Ectodermal cell (in vitro differentiated cells): ENCODE data around the gene AXL.
"Not testable (repeated sequence)": the region's sequence is repeated elsewhere in the genome, so short reads cannot be mapped to it uniquely, and the experiment has no call there.

Experiments used
- H3K27ac ChIP-seq: 2 replicates; pipeline ENCODE4 v1.7.0; 2013; ENCODE audit warnings: mild to moderate bottlenecking, low read depth, low read length; ENCODE audit not compliant: insufficient read depth, poor library complexity, severe bottlenecking
- H3K27me3 ChIP-seq: 2 replicates; pipeline ENCODE4 v1.7.0; 2013; ENCODE audit warnings: mild to moderate bottlenecking, low read length; ENCODE audit not compliant: insufficient read depth, control insufficient read depth, poor library complexity, severe bottlenecking
- H3K36me3 ChIP-seq: one replicate; pipeline ENCODE4 v1.7.0; 2013; ENCODE audit warnings: low read length; ENCODE audit not compliant: control insufficient read depth, insufficient read depth
- H3K4me1 ChIP-seq: one replicate; pipeline ENCODE4 v1.7.0; 2013; ENCODE audit warnings: low read length; ENCODE audit not compliant: control insufficient read depth, insufficient read depth
- H3K4me3 ChIP-seq: 2 replicates; pipeline ENCODE4 v1.7.0; 2013; ENCODE audit warnings: low read depth, low read length, control low read depth; ENCODE audit not compliant: insufficient read depth
- H3K9me3 ChIP-seq: 2 replicates; pipeline ENCODE4 v1.7.0; 2013; ENCODE audit warnings: mild to moderate bottlenecking, low read length, moderate library complexity; ENCODE audit not compliant: control insufficient read depth
- WGBS, 2 experiments: methylation state at CpG; one replicate each; pipeline ENCODE4 v1.1.7; 2013; ENCODE audit warnings: missing lambda C conversion rate in 2 of 2; 5-methylcytosine and 5-hydroxymethylcytosine counted together

Gene AXL

DNA sequence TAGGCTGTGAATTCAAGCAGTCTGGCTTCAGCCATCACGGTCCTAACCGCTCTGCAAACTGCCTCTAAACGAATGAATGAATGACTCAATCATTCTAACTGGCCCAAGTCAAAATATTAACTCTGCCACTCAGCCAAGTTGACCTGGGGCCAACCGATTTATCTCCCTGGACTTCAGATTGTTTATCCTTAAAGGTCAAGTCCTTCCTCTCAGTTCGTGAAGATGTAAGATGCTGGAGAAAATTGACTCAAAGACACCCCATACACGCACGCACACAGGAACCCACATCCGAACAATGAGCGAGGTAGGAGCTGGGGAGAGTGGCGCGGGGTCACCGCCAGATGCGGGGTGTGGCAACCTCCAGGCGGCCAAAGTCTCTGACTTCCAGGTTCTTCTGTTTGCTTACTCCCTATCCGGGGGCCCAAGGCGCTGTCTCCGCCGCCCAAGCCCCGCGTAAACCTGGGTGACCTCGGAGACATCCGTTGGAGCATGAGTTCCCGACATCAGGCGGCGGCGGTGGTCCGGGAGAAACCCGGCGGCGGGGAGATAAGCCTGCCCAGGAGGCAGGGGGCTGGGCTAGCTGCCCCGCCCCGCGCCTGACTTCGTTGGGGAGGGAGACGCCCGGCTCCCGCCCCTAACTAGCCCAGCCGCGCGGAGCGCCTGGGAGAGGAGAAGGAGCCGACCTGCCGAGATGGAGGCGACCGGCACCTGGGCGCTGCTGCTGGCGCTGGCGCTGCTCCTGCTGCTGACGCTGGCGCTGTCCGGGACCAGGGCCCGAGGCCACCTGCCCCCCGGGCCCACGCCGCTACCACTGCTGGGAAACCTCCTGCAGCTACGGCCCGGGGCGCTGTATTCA lies 26.2 kb upstream of the AXL start, which contains the start of gene CYP2S1:
TSS of gene CYP2S1 (plus strand) at position 646 of the 856 bp plus-strand sequence. CDS start at position 692, 46 bp downstream.
- H3K27me3 ChIP-seq = peaks cover 22% of the 10 kb centered on the region
- peaks cover 6% of the 10 kb centered on the region for H3K4me1 ChIP-seq
- no peak within 1 kb of the TSS for H3K27ac ChIP-seq
- peak within 1 kb of the TSS; percentile 66 for H3K4me3 ChIP-seq
- no peaks in the 10 kb centered on the region for H3K9me3 ChIP-seq
- 2% methylated on average over 58 of the region's 58 CpGs for WGBS, 2 experiments
- no peaks in the 10 kb centered on the region for H3K36me3 ChIP-seq

DNA sequence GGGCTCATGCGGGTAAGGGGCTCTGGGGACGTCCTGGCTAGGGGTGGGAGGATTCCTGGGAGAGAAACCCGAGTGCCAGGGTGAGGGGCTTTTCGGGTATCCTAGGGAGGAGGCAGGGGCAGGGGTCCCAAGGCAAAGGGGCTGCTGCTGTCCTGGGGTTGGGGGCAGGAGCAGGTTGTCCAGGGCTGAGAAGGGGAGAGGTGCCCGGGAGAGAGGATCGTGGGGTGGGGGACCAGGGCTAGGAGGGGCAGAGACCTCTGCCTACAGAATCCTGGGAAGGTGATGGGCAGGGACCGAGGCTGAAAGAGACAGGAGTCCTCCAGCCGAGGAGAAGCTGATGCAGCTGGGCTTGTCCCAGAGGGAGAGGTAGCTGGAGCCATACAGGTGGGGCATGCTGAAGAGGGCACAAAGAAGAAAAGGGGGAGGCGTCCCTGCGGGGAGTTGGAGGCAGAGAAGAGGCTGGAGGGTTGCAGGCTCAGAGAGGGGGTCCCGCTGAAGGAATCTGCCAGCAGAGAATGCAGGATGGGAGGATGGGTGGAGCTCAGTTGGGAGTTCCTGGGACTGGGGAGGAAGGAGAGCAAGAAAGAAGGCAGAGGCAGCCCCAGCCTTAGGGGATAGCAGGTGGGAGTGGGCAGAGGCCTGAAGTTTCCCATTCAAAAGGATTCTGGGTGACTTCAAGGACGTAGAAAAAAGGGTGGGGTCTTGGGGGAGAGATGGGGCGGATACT lies 25.4 kb upstream of the AXL start:
- Histone ChIP-seq H3K4me3 (peak overlapping the region; percentile 66), H3K27ac (no peak overlapping the region), H3K36me3 (no peaks in the 10 kb centered on the region), H3K27me3 (peaks cover 22% of the 10 kb centered on the region), H3K9me3 (no peaks in the 10 kb centered on the region), H3K4me1 (peaks cover 6% of the 10 kb centered on the region)
- WGBS, 2 experiments = 6% methylated on average over 13 of the region's 13 CpGs

DNA sequence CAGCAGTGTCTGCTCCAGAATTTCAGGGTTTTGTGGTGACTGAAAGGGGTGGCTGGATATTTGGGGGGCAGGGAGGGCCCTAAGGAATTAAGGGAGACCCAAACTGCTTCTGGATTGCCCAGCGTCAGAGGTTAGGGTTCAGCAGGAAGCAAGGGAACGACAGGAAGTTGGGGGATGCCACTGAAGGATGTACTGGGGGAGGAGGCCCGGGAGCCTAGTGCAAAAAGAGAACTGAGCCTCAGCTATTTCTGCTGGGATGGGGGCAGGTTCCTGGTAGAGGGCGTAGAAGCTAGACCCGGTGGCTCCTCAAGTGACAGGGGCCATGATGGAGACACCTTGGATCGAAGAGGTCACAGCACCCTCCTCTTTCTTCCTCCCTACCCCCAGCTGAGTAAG lies 24.9 kb upstream of the AXL start:
- WGBS, 2 experiments = 43 to 50% methylated on average over 6 of the region's 6 CpGs
- Histone ChIP-seq H3K27ac (no peak overlapping the region), H3K9me3 (no peaks in the 10 kb centered on the region), H3K27me3 (peaks cover 22% of the 10 kb centered on the region), H3K36me3 (no peaks in the 10 kb centered on the region), H3K4me3 (peak overlapping the region; percentile 66), H3K4me1 (peaks cover 6% of the 10 kb centered on the region)

DNA sequence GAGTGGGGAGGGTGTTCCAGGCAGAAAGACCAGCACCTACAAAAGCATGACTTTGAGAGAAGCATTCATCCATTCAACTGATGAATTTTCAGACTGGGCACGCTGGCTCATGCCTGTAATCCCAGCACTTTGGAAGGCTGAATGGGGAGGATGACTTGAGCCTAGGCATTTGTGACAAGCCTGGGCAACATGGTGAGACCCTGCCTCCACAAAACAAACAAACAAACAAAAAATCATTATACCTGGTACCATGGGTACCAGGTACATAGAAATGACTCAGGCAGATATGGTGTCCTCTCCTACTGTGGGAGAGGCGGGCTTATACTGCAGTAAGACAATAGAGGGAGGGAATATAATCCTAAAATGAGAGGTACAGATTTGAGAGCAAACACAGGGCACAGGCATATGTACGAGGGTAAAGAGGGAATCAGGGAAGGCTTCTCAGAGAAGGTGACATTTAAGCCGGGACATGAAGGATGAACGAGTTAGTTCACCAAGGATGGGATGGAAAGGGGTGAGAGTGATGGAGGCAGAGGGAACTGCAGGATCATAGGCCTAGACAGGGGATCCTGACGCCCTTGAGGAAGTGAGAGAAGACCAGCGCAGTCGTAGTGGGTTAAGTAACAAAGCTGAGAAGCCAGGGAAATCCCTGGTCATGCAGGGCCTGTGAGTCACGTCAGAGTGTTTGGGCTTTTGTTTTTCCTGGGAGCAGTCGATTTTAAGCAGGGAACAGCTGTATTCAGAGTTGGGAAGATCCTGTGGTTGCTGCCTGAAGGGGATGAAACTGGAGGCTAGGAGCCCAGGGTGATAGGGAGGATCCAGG lies 23.1 kb upstream of the AXL start:
- no peak overlapping the region for H3K27ac ChIP-seq
- H3K4me1 ChIP-seq = no peaks in the 10 kb centered on the region
- WGBS, 2 experiments = 88 to 90% methylated on average over 10 of the region's 10 CpGs
- H3K36me3 ChIP-seq = no peaks in the 10 kb centered on the region
- peaks cover 19% of the 10 kb centered on the region for H3K27me3 ChIP-seq
- no peak overlapping the region for H3K4me3 ChIP-seq
- no peaks in the 10 kb centered on the region for H3K9me3 ChIP-seq

DNA sequence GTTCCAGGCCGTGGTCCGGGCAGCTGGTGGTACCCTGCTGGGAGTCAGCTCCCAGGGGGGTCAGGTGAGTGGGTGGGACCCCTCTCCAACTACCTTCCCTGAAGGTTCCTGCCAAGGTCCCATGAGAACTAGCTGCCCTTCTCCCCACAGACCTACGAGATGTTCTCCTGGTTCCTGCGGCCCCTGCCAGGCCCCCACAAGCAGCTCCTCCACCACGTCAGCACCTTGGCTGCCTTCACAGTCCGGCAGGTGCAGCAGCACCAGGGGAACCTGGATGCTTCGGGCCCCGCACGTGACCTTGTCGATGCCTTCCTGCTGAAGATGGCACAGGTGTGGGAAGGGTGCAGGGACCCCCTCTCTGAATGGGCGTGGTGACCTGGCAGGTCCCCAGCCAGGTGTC lies 20.5 kb upstream of the AXL start:
- H3K36me3 ChIP-seq = no peaks in the 10 kb centered on the region
- H3K27ac ChIP-seq = no peak overlapping the region
- H3K9me3 ChIP-seq = no peaks in the 10 kb centered on the region
- H3K4me1 ChIP-seq = no peaks in the 10 kb centered on the region
- H3K27me3 ChIP-seq = peaks cover 2% of the 10 kb centered on the region
- no peak overlapping the region for H3K4me3 ChIP-seq
- WGBS, 2 experiments = 94 to 96% methylated on average over 11 of the region's 11 CpGs

DNA sequence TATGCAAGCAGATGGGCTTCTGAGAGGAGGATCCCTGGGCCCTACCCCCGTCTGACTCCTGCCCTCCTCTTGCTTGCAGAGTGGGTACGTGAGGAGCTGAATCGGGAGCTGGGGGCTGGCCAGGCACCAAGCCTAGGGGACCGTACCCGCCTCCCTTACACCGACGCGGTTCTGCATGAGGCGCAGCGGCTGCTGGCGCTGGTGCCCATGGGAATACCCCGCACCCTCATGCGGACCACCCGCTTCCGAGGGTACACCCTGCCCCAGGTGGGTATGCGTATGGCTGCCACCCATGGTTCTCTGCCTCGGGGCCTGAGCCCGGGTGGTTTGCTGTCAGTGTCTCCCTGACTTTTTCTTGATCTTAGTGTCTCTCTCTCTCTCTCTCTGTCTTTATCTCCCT lies 15.7 kb upstream of the AXL start:
- H3K27ac ChIP-seq = no peak overlapping the region
- H3K36me3 ChIP-seq = no peaks in the 10 kb centered on the region
- WGBS, 2 experiments = 92 to 95% methylated on average over 18 of the region's 18 CpGs
- no peaks in the 10 kb centered on the region for H3K4me1 ChIP-seq
- no peaks in the 10 kb centered on the region for H3K9me3 ChIP-seq
- no peak overlapping the region for H3K4me3 ChIP-seq
- no peaks in the 10 kb centered on the region for H3K27me3 ChIP-seq

DNA sequence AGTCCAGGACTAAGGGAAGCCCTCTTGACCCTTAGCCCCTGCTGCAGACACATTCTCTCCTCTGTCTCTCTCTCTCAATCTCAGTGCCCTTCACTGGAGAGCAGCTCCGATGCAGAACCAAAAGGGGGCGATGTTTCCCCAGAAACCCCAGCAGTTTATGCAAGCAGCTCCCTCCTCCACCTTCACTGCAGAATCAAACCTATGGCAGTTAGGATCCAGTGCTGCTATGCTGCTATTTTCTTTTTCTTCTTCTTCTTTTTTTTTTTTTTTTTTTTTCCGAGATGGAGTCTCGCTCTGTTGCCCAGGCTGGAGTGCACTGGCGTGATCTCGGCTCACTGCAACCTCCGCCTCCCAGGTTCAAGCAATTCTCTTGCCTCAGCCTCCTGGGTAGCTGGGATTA lies 14.7 kb upstream of the AXL start:
- H3K27me3 ChIP-seq, H3K27ac ChIP-seq, H3K4me1 ChIP-seq, H3K4me3 ChIP-seq, H3K36me3 ChIP-seq, H3K9me3 ChIP-seq: not testable (repeated sequence)
- WGBS, 2 experiments = 61 to 63% methylated on average over 7 of the region's 7 CpGs

DNA sequence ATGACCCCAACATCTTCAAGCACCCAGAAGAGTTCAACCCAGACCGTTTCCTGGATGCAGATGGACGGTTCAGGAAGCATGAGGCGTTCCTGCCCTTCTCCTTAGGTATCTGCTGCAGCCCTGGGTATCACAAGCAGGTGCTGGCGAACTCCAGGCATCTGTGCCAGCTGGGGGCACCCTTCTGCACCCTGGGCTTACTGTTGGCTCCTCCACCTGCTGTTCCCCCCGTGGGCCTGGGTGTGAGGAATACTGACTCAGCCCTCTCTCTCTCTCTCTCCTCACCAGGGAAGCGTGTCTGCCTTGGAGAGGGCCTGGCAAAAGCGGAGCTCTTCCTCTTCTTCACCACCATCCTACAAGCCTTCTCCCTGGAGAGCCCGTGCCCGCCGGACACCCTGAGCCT lies 13.0 kb upstream of the AXL start:
- no peaks in the 10 kb centered on the region for H3K36me3 ChIP-seq
- no peaks in the 10 kb centered on the region for H3K9me3 ChIP-seq
- no peaks in the 10 kb centered on the region for H3K27me3 ChIP-seq
- H3K4me1 ChIP-seq = no peaks in the 10 kb centered on the region
- WGBS, 2 experiments = 92 to 94% methylated on average over 10 of the region's 10 CpGs
- no peak overlapping the region for H3K4me3 ChIP-seq
- H3K27ac ChIP-seq = no peak overlapping the region

DNA sequence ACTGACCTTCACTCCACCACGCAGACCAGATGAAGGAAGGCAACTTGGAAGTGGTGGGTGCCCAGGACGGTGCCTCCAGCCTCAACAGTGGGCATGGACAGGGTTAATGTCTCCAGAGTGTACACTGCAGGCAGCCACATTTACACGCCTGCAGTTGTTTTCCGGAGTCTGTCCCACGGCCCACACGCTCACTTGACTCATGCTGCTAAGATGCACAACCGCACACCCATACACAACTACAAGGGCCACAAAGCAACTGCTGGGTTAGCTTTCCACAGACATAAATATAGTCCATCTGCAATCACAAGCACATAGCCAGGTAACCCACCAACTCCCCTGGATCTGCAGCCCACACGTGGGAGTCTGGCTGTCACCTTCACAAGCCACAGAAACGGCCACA lies 12.6 kb upstream of the AXL start:
- Histone ChIP-seq H3K4me1 (no peaks in the 10 kb centered on the region), H3K9me3 (no peaks in the 10 kb centered on the region), H3K27ac (no peak overlapping the region), H3K4me3 (no peak overlapping the region), H3K36me3 (no peaks in the 10 kb centered on the region), H3K27me3 (no peaks in the 10 kb centered on the region)
- WGBS, 2 experiments = 91 to 93% methylated on average over 9 of the region's 9 CpGs
